ENCODE measurements around the gene KASH5.

- TF ChIP-seq CTCF (IDR thresholded peaks at IDR 0.05), result no peak
- no peak for TF ChIP-seq NR3C1 (CRISPR knock-in tag; conservative IDR thresholded peaks at IDR 0.05; ENCODE audit: low read depth)
Observed at GRCh38 chr19:49458567-49458903, 70.5 kb downstream of the KASH5 start.
